ENCODE measurements around the gene ANKMY2. TPM values are rescaled to one million over a fixed set of nuclear protein-coding genes. Genes with fewer than 3 reads are reported as not detected.
"Not testable (repeated sequence)": the region's sequence is repeated elsewhere in the genome, so short reads cannot be mapped to it uniquely, and the experiment has no call there.

The ANKMY2 gene
- total and polyA plus RNA-seq, 2 donors from 2014 or later = 19.3 to 21.9 TPM

- intact Hi-C loops (cut with DNase I) = no loop called here
- Histone ChIP-seq H3K27me3 (ENCODE audit: control insufficient read depth, insufficient read depth, low read length) (no peaks in the 10 kb centered on the region), H3K9ac (ENCODE audit: low read length in 3 of 3) (no peak overlapping the region), H3K27ac (ENCODE audit: low read depth in 2 of 2, low read length in 2 of 2) (no peak overlapping the region), H3K36me3 (ENCODE audit: control insufficient read depth in 2 of 3, insufficient read depth in 3 of 3, low read length in 3 of 3) (peaks cover 14 to 34% (median 15%) of the 10 kb centered on the region in 3 donors), H3K4me1 (ENCODE audit: control insufficient read depth in 2 of 3, insufficient read depth in 2 of 3, low read depth in 1 of 3, low read length in 3 of 3) (no peaks in the 10 kb centered on the region), H3K9me3 (ENCODE audit: control insufficient read depth in 2 of 3, insufficient read depth in 1 of 3, low read length in 3 of 3) (no peaks in the 10 kb centered on the region), H3K4me3 (ENCODE audit: low read length in 3 of 3) (no peak overlapping the region)
- TF ChIP-seq CTCF (IDR thresholded peaks at IDR 0.05; ENCODE audit: borderline replicate concordance, extremely low read depth, insufficient read depth) = no peak
- FAIRE-seq = no peak
- DNase-seq = peak in 1 of 5 donors; percentile 22
Measured at GRCh38 chr7:16603633-16604032, 41.9 kb downstream of the ANKMY2 start.

- Histone ChIP-seq H3K36me3 (ENCODE audit: control insufficient read depth in 2 of 3, insufficient read depth in 3 of 3, low read length in 3 of 3) (peaks cover 14 to 34% (median 19%) of the 10 kb centered on the region in 3 donors), H3K9ac (ENCODE audit: low read length in 3 of 3) (no peak overlapping the region), H3K4me3 (ENCODE audit: low read length in 3 of 3) (no peak overlapping the region), H3K27ac (ENCODE audit: low read depth in 2 of 2, low read length in 2 of 2) (no peak overlapping the region), H3K4me1 (ENCODE audit: control insufficient read depth in 2 of 3, insufficient read depth in 2 of 3, low read depth in 1 of 3, low read length in 3 of 3) (no peaks in the 10 kb centered on the region), H3K9me3 (ENCODE audit: control insufficient read depth in 2 of 3, insufficient read depth in 1 of 3, low read length in 3 of 3) (no peaks in the 10 kb centered on the region), H3K27me3 (ENCODE audit: control insufficient read depth, insufficient read depth, low read length) (no peaks in the 10 kb centered on the region)
- FAIRE-seq (no peak), DNase-seq (no peak)
- intact Hi-C loops (cut with DNase I) = no loop called here
- TF ChIP-seq CTCF (IDR thresholded peaks at IDR 0.05; ENCODE audit: borderline replicate concordance, extremely low read depth, insufficient read depth) = no peak
Measured at GRCh38 chr7:16599860-16600259, 45.7 kb downstream of the ANKMY2 start.

- no peak overlapping the region for H3K9ac ChIP-seq (ENCODE audit: low read length in 3 of 3)
- H3K4me3 ChIP-seq (ENCODE audit: low read length in 3 of 3) = no peak overlapping the region
- no peaks in the 10 kb centered on the region for H3K27me3 ChIP-seq (ENCODE audit: control insufficient read depth, insufficient read depth, low read length)
- FAIRE-seq = no peak
- H3K4me1 ChIP-seq (ENCODE audit: control insufficient read depth in 2 of 3, insufficient read depth in 2 of 3, low read depth in 1 of 3, low read length in 3 of 3) = no peaks in the 10 kb centered on the region
- DNase-seq = no peak
- intact Hi-C loops (cut with DNase I) = no loop called here
- H3K9me3 ChIP-seq (ENCODE audit: control insufficient read depth in 2 of 3, insufficient read depth in 1 of 3, low read length in 3 of 3) = no peaks in the 10 kb centered on the region
- H3K36me3 ChIP-seq (ENCODE audit: control insufficient read depth in 2 of 3, insufficient read depth in 3 of 3, low read length in 3 of 3) = peaks cover 6 to 22% (median 12%) of the 10 kb centered on the region in 3 donors
- H3K27ac ChIP-seq (ENCODE audit: low read depth in 2 of 2, low read length in 2 of 2) = no peak overlapping the region
- no peak for TF ChIP-seq CTCF (IDR thresholded peaks at IDR 0.05; ENCODE audit: borderline replicate concordance, extremely low read depth, insufficient read depth)
Measured at GRCh38 chr7:16598015-16598414, 47.5 kb downstream of the ANKMY2 start.

GRCh38 chr7:16595596-16595995, 50.0 kb downstream of the ANKMY2 start:
- H3K4me1 ChIP-seq (ENCODE audit: control insufficient read depth in 2 of 3, insufficient read depth in 2 of 3, low read depth in 1 of 3, low read length in 3 of 3); FAIRE-seq; H3K27ac ChIP-seq (ENCODE audit: low read depth in 2 of 2, low read length in 2 of 2); H3K27me3 ChIP-seq (ENCODE audit: control insufficient read depth, insufficient read depth, low read length); H3K36me3 ChIP-seq (ENCODE audit: control insufficient read depth in 2 of 3, insufficient read depth in 3 of 3, low read length in 3 of 3); intact Hi-C loops (cut with DNase I); H3K4me3 ChIP-seq (ENCODE audit: low read length in 3 of 3); DNase-seq; H3K9ac ChIP-seq (ENCODE audit: low read length in 3 of 3); H3K9me3 ChIP-seq (ENCODE audit: control insufficient read depth in 2 of 3, insufficient read depth in 1 of 3, low read length in 3 of 3): not testable (repeated sequence)
